NB4 (cell line): ENCODE data around the gene EVI2A.
"Not testable (repeated sequence)": the region's sequence is repeated elsewhere in the genome, so short reads cannot be mapped to it uniquely, and the experiment has no call there.

ENCODE experiments used
- DNase-seq: peaks from one replicate; pipeline ENCODE4 v3.0.0; 2010; ENCODE audit warnings: low read depth
- H3K4me3 ChIP-seq: one replicate; pipeline ENCODE4 v1.5.1; 2011; ENCODE audit warnings: mild to moderate bottlenecking, low read depth, low read length, moderate library complexity
- CTCF ChIP-seq: IDR thresholded peaks from one replicate; pipeline ENCODE4 v1.5.1; 2012; ENCODE audit warnings: low read depth, low read length
- MYC ChIP-seq: IDR thresholded peaks from 2 replicates; pipeline ENCODE4 v1.6.1; 2011; ENCODE audit warnings: low read depth, low read length
- POLR2A ChIP-seq: IDR thresholded peaks from 2 replicates; pipeline ENCODE4 v1.6.1; 2011; ENCODE audit warnings: mild to moderate bottlenecking; ENCODE audit not compliant: insufficient read length; ENCODE audit errors: extremely low read depth
- TF ChIP-seq, protein P1 (sequence below): IDR thresholded peaks from 2 replicates; pipeline ENCODE4 v1.6.1; 2011; ENCODE audit warnings: low read depth, low read length

EVI2A gene

GRCh38 chr17:31291820-31292219, 29.6 kb downstream of the EVI2A start:
- no peak for DNase-seq
- no peak overlapping the region for H3K4me3 ChIP-seq
- no peak for TF ChIP-seq CTCF
- TF ChIP-seq, protein P1, sequence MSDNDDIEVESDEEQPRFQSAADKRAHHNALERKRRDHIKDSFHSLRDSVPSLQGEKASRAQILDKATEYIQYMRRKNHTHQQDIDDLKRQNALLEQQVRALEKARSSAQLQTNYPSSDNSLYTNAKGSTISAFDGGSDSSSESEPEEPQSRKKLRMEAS: no peak

DNA sequence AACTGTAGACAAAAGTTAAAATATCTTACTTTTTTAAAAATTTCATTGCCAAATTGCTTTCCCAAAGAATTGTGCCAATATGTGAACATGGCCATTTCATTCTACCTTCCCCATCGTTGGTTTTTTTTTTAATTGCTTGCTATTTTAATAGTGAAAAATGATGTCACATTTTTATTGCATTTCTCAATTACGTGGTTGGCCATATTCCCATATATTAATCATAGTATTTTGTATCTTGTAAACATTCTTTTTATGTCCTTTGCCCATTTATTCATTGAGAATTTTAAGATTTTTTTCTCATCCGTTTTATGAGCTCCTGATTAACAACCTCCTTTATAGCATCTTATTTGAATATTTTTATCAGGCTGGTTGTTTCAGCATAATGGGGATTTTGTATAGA, 31.6 kb downstream of the EVI2A start:
- H3K4me3 ChIP-seq: no peak overlapping the region
- TF ChIP-seq CTCF (no peak), MYC (no peak), POLR2A (no peak)
- TF ChIP-seq, protein P1: no peak
- no peak for DNase-seq

GRCh38 chr17:31287932-31288331, 33.5 kb downstream of the EVI2A start:
- H3K4me3 ChIP-seq, DNase-seq: not testable (repeated sequence)

DNA sequence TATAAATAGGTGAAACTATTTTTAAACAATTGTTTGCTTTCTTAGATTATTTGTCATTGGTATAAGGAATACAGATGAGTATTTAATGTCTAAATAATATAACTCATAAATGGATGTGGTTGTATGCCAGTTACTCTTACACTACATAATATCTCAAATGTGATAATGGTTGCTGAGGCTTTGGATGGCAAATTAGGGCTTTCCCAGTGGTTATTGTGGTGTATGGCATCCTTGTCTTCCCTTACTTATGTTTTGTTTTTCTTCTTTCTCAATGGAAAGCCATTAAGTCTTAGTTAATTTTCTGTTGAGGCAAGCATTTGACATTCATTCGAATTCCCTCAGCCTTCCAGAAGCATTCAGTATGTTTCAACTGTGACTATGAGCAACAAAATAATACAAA, 34.8 kb downstream of the EVI2A start:
- no peak for TF ChIP-seq POLR2A
- no peak for TF ChIP-seq CTCF
- no peak for TF ChIP-seq MYC
- TF ChIP-seq, protein P1: no peak
- no peak for DNase-seq
- H3K4me3 ChIP-seq: no peak overlapping the region

DNA sequence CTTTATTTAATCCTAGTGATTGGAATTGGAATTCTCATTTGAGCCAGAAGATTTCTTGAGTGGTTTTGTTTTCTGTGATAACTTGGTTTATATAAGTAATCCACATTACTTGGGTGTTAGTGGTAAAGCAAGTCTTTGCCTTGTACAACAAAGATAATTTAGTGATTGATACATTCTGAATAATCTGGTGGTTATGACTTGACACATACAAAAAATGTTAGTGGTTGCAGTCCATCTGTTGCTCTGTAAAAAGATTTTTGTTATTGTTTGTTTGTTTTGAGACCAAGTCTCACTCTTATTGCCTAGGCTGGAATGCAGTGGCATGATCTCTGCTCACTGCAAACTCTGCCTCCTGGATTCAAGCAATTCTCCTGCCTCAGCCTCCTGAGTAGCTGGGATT, 37.6 kb downstream of the EVI2A start:
- DNase-seq: no peak
- H3K4me3 ChIP-seq: no peak overlapping the region
- TF ChIP-seq, protein P1: no peak
- TF ChIP-seq POLR2A: no peak
- TF ChIP-seq CTCF: no peak
- TF ChIP-seq MYC: no peak

GRCh38 chr17:31281061-31281460, 40.4 kb downstream of the EVI2A start:
- no peak for DNase-seq
- TF ChIP-seq, protein P1: no peak
- TF ChIP-seq MYC (no peak), CTCF (no peak), POLR2A (no peak)
- H3K4me3 ChIP-seq: no peak overlapping the region
